OCI-LY7 (cell line): ENCODE data around the gene C19orf25. TPM values are rescaled to one million over a fixed set of nuclear protein-coding genes. Genes with fewer than 3 reads are reported as not detected.

Source experiments
- BruUV-seq: library from RNA; stranded (reverse); fragments of 400-500 nt; replicated peaks from 2 replicates; lab custom pipeline; 2021; lab: Mats Ljungman, UMichigan
- CTCF ChIA-PET: fragments of 300-600 bp; sonication (Branson Sonifier 250); formaldehyde crosslinking; loops from one replicate; lab custom pipeline; 2022; ENCODE audit warnings: antibody characterized with exemption; ENCODE audit not compliant: unreplicated experiment; lab: Charles Lee
- POLR2A ChIA-PET: fragments of 300-600 bp; sonication (Branson Sonifier 250); formaldehyde crosslinking; loops from one replicate; lab custom pipeline; 2022; ENCODE audit warnings: antibody characterized with exemption; lab: Charles Lee
- DNase-seq: peaks from one replicate; pipeline ENCODE4 v3.0.0-alpha.2; 2015; ENCODE audit warnings: low spot score
- H2AFZ ChIP-seq: fragments of 200-600 bp; sonication (generic), shearing (Covaris generic); 2 replicates; pipeline ENCODE4 v1.6.1; 2014; ENCODE audit warnings: mild to moderate bottlenecking, antibody characterized with exemption, low read length, moderate library complexity
- H3K27ac ChIP-seq: fragments of 200-600 bp; sonication (generic); 2 replicates; pipeline ENCODE4 v1.5.1; 2014; ENCODE audit warnings: mixed run types, low read depth, mild to moderate bottlenecking, moderate library complexity, low read length, inconsistent platforms; ENCODE audit not compliant: poor library complexity, severe bottlenecking
- H3K36me3 ChIP-seq: fragments of 200-600 bp; sonication (generic); 2 replicates; pipeline ENCODE4 v1.6.1; 2014; ENCODE audit warnings: mild to moderate bottlenecking, antibody characterized with exemption, low read length, moderate library complexity, mixed read lengths; ENCODE audit not compliant: insufficient read depth
- H3K4me1 ChIP-seq: fragments of 200-600 bp; sonication (generic); 2 replicates; pipeline ENCODE4 v1.5.1; 2014; ENCODE audit warnings: mild to moderate bottlenecking, low read length; ENCODE audit not compliant: insufficient read depth, poor library complexity, severe bottlenecking
- H3K4me2 ChIP-seq: fragments of 200-600 bp; sonication (generic); 2 replicates; pipeline ENCODE4 v1.6.1; 2014; ENCODE audit warnings: mild to moderate bottlenecking, low read length
- H3K4me3 ChIP-seq: fragments of 200-600 bp; sonication (generic); 2 replicates; pipeline ENCODE4 v1.5.1; 2014; ENCODE audit warnings: mild to moderate bottlenecking, low read depth, low read length; ENCODE audit not compliant: poor library complexity, severe bottlenecking
- H3K79me2 ChIP-seq: fragments of 200-600 bp; sonication (generic); 2 replicates; pipeline ENCODE4 v1.6.1; 2016; ENCODE audit warnings: low read depth, mild to moderate bottlenecking, low read length, moderate library complexity, mixed read lengths; ENCODE audit not compliant: insufficient read depth
- H3K9me2 ChIP-seq: fragments of 200-600 bp; sonication (generic); 2 replicates; pipeline ENCODE4 v1.6.1; 2016; ENCODE audit warnings: mild to moderate bottlenecking, low read length, mixed read lengths; ENCODE audit not compliant: insufficient read depth
- H3K9me3 ChIP-seq: fragments of 200-600 bp; sonication (generic); 2 replicates; pipeline ENCODE4 v1.6.1; 2014; ENCODE audit warnings: mild to moderate bottlenecking, mixed run types, low read length, mixed read lengths
- H4K20me1 ChIP-seq: fragments of 200-600 bp; sonication (generic); 2 replicates; pipeline ENCODE4 v1.6.1; 2014; ENCODE audit warnings: mild to moderate bottlenecking, antibody characterized with exemption, low read length, moderate library complexity, mixed read lengths; ENCODE audit not compliant: insufficient read depth
- CTCF ChIP-seq: fragments of 200-600 bp; sonication (generic); conservative IDR thresholded peaks from 2 replicates; pipeline ENCODE4 v1.5.1; 2014; ENCODE audit warnings: mild to moderate bottlenecking, antibody characterized with exemption, low read length, moderate library complexity, mixed read lengths
- EZH2phosphoT487 ChIP-seq: fragments of 200-600 bp; sonication (generic); IDR thresholded peaks from 2 replicates; pipeline ENCODE4 v1.6.1; 2018; ENCODE audit warnings: low read depth, borderline replicate concordance, mild to moderate bottlenecking, mixed run types, antibody characterized with exemption, low read length, moderate library complexity, mixed read lengths
- intact Hi-C: fragments of 100-400 bp; cut with micrococcal nuclease; formaldehyde crosslinking; loops from one replicate; pipeline ENCODE4 v1.10.0; 2022; ENCODE audit not compliant: unreplicated experiment
- total RNA-seq, 2 experiments: library from RNA; depleted of rRNA in 1 of 2; stranded (reverse); fragments of >200 nt in 1 of 2; shearing (Covaris generic) in 1 of 2; gene quantifications; 2 replicates each; pipeline ENCODE4 v1.2.3, GENCODE V29; 2014 to 2022

The C19orf25 gene
- total RNA-seq, 2 experiments from 2014 or later, result 45.6 to 58.6 TPM

DNA sequence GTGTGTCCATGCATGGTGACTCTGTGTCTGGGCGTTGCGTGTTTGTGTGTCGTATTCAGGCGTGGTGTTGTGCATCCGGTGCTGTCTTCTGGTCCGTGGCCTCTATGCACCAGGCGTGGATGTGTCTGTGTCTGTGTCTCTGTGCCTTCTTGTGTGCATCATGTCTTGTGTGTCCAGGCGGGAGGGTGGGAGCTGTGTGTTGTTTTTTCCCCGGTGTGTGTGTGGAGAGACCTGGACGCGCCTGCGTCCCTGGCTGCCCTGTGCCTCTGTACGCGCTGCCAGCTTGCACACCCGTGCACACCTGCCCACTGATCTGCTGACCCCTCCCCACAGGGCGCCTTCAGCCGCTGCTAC lies 45.9 kb upstream of the C19orf25 start:
- H3K9me3 ChIP-seq, result no peaks in the 10 kb centered on the region
- H4K20me1 ChIP-seq, result no peaks in the 10 kb centered on the region
- H3K4me2 ChIP-seq, result no peak overlapping the region
- intact Hi-C loops, result no loop called here
- TF ChIP-seq CTCF, result no peak
- TF ChIP-seq EZH2phosphoT487, result no peak
- no peak overlapping the region for H2AFZ ChIP-seq
- no peaks in the 10 kb centered on the region for H3K36me3 ChIP-seq
- no peak overlapping the region for H3K4me3 ChIP-seq
- ChIA-PET CTCF (no interaction called here), POLR2A (no interaction called here)
- BruUV-seq, result no TSS peak
- no peaks in the 10 kb centered on the region for H3K9me2 ChIP-seq
- no peak overlapping the region for H3K27ac ChIP-seq
- no peaks in the 10 kb centered on the region for H3K4me1 ChIP-seq
- DNase-seq, result no peak
- no peaks in the 10 kb centered on the region for H3K79me2 ChIP-seq

DNA sequence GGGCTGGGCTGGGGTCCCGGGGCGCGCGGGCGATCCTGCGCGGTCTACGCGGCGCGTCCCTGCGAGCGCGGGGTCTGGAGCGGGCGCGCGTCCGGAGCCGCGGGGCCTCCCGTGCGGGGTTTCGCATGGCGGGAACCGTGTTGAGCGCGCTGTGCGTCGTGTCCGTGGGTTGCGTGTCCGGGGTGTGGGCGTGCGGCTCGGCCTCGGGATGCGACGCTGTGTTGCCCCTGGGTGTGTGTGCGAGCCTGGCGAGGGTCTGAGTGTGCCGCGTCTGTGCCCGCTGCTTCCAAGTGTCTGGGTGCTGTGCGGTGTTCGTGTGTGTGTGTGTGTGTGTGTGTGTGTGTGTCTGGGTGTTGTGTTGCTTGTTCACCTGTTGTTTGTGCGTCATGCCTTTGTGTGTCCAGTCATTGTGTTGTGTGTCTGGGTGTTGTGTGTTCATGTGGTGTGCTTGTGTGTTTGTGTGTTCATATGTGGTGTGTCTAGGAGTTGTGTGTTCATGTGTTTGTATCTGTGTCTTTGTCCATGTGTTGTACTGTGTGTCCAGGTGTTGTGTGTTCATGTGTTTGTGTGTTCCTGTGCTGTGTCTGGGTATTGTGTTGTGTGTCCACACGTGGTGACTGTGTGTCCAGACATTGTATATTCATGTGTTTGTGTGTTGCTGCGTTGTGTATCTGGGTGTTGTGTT lies 45.4 kb upstream of the C19orf25 start:
- Histone ChIP-seq H3K4me1 (no peaks in the 10 kb centered on the region), H3K79me2 (no peaks in the 10 kb centered on the region), H3K4me3 (no peak overlapping the region), H2AFZ (no peak overlapping the region), H4K20me1 (no peaks in the 10 kb centered on the region), H3K9me2 (no peaks in the 10 kb centered on the region), H3K4me2 (no peak overlapping the region), H3K27ac (no peak overlapping the region), H3K36me3 (no peaks in the 10 kb centered on the region), H3K9me3 (no peaks in the 10 kb centered on the region)
- BruUV-seq, result no TSS peak
- CTCF ChIA-PET, result no interaction called here
- intact Hi-C loops, result no loop called here
- POLR2A ChIA-PET, result no interaction called here
- TF ChIP-seq CTCF (no peak), EZH2phosphoT487 (no peak)
- no peak for DNase-seq

GRCh38 chr19:1523412-1524286 lies 44.6 kb upstream of the C19orf25 start, which contains the start of gene PLK5:
Gene PLK5, plus strand, starts transcription at chr19:1524077. Its CDS starts 2,920 bp downstream, at chr19:1526997.
- intact Hi-C loops, result no loop called here
- no peak within 1 kb of the TSS for H3K4me3 ChIP-seq
- TF ChIP-seq EZH2phosphoT487 (no peak), CTCF (no peak)
- no peak within 1 kb of the TSS for H2AFZ ChIP-seq
- no peaks in the 10 kb centered on the region for H3K79me2 ChIP-seq
- no peaks in the 10 kb centered on the region for H3K36me3 ChIP-seq
- BruUV-seq, result no TSS peak
- no peaks in the 10 kb centered on the region for H3K9me3 ChIP-seq
- H3K27ac ChIP-seq, result no peak within 1 kb of the TSS
- DNase-seq, result no peak
- ChIA-PET POLR2A (no interaction called here), CTCF (no interaction called here)
- H3K4me2 ChIP-seq, result no peak within 1 kb of the TSS
- H3K9me2 ChIP-seq, result no peaks in the 10 kb centered on the region
- no peaks in the 10 kb centered on the region for H3K4me1 ChIP-seq
- no peaks in the 10 kb centered on the region for H4K20me1 ChIP-seq
